Activated CD8-positive, alpha-beta memory T cell treated with anti-CD3 and anti-CD28 coated beads, Interleukin-2, amount 50 U/mL, for 24 hours (primary cell): ENCODE results near the gene ZNF512.
"Not testable (repeated sequence)": the region's sequence is repeated elsewhere in the genome, so short reads cannot be mapped to it uniquely, and the experiment has no call there.

ENCODE experiments used
- DNase-seq: peaks from one replicate; pipeline ENCODE4 v3.0.0-alpha.2; 2020; ENCODE audit errors: extremely low read depth

ZNF512 gene

GRCh38 chr2:27583390-27583915, 611 bp downstream of the ZNF512 start:
- DNase-seq: no peak

DNA sequence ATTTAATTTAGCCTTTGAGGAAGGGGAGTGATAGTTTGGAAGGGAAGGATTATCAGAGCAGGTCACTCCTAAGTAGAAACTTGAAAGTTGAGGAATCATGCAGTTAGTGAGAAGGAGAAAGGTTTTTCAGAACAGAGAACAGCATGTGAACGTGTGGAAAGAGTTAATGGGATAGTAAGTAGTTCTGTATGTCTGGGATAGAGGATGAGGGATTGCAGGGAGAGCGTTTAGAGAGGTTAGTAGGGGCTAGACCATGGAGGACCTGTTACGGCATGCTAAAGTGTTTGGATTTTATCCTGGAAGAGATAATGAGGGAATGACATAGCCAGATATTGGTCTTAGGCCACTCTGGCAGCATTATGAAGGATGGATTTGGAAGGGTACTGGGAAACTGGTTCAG, 1.8 kb downstream of the ZNF512 start:
- no peak for DNase-seq

DNA sequence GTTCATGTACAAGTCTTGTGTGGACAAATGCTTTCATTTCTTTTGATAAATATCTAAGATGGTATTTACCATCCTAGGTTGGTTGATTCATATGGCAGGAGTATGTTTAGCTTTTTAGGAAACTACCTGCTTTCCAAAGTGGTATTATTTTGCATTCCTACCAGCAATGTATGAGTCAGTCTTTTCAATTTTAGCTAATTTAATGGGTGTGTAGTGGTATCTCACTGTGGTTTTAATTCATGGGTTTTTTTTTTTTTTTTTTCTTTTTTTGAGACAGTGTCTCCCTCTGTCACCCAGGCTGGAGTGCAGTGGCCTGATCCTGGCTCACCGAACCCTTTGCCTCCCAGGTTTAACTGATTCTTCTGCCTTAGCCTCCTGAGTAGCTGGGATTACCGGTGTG, 4.2 kb downstream of the ZNF512 start:
- DNase-seq: no peak

- DNase-seq: no peak
Observed at GRCh38 chr2:27588308-27588707, 5.5 kb downstream of the ZNF512 start.

- DNase-seq: no peak
Observed at GRCh38 chr2:27591745-27592144, 8.9 kb downstream of the ZNF512 start.

DNA sequence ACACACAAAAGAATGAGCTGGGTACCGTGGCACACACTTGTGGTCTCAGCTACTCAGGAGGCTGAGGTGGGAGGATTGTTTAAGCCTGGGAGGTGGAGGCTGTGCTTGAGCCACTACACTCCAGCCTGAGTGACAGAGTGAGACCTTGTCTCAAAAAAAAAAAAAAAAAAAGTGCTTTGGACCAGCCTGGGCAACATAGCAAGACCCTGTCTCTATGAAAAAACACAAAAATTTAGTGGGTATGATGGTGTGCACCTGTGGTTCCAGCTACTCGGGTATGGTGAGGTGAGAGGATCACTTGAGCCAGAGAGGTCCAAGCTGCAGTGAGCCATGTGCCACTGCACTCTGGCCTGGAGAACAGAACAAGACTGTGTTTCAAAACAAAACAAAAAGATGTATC, 10.4 kb downstream of the ZNF512 start:
- no peak for DNase-seq

- DNase-seq: not testable (repeated sequence)
Observed at GRCh38 chr2:27594020-27594703, 11.3 kb downstream of the ZNF512 start.

DNA sequence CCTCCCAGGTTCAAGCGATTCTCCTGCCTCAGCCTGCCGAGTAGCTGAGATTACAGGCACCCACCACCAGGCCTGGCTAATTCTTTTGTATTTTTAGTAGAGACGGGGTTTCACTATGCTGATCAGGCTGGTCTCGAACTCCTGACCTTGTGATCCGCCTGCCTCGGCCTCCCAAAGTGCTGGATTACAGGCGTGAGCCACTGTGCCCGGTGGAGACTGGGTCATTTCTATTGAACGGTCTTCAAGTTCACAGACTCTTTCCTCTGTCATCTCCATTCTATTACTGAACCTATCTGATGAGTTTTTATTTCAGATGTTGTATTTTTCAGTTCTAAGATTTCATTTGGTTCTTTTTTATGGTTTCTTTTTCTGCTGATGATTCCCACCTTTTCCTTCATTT, 12.6 kb downstream of the ZNF512 start:
- DNase-seq: not testable (repeated sequence)

GRCh38 chr2:27596627-27597026, 13.8 kb downstream of the ZNF512 start:
- no peak for DNase-seq

DNA sequence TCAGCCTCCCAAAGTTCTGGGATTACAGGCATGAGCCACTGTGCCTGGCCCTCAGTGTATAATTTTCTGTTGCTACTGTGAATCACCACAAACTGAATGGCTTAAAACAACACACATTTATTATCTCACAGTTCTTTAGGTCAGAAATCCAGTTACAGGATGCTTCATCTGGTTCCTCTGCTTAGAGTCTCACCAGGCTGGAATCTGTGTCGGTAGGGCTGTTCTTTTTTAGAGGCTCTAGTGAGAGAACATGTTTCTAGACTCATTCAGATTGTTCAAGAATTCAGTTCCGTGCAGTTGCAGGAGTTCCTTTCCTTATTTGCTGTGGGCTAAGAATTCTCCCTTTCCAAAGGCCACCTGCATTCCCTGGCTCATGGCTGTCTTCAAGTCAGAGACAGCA, 23.8 kb downstream of the ZNF512 start:
- no peak for DNase-seq

DNA sequence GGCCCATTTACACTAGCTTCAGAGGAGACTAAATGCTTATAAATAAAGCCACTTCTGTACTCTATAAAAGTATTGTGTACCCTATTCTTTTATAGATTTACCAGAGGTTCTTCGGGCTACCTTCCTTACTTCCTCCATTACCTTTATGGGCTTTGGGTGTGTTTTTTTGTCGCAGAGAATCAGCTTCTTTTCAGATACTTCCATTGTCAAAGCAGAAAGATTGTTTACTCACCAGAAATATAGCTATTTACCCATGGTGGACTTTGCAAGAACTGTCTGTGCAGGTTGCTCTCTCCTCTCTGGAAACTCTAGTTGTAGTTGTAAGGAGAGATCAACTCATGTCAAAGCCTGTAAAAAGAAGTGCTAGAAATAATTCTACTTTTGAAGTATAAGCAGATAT, 31.1 kb downstream of the ZNF512 start:
- no peak for DNase-seq

- no peak for DNase-seq
Observed at GRCh38 chr2:27615316-27615715, 32.5 kb downstream of the ZNF512 start.

DNA sequence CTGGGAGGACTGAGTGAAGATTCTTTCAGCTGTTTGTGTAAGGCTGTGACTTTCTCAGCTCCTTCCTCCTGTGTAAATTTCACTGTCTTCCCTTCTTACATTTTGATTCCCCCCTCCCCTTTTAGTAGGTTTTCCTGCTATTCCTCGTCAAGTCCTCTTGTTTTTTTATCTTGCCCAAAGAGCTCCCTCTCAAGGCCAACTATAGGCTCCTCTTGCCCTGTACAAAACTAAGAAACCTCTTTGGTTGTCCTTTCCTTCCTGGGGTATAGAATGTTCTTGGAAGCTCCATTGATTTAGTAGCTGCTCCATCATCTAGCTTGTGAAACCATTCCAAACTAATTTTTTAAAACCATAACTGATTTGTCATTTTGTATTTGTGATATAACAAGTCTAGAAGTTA, 38.7 kb downstream of the ZNF512 start:
- no peak for DNase-seq

GRCh38 chr2:27622921-27623384, 40.1 kb downstream of the ZNF512 start:
- DNase-seq: no peak

DNA sequence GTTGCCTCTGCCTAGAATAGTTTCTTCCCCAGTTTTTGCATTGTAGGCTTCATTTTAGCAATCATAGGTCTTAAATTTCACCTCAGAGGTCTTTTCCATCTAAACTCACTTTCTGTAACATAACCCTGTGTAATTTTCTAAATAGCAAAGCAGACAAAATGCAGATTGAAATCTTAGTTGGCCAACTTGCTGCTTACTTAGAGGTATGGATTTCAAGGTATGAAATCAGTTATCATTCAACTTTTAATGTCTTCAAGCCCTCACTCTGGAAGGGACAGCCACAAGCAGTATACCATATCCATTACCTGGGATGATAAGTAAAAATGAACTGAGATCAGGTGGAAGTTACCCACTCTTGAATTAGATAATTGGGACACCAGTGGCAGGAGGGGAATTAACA, 42.1 kb downstream of the ZNF512 start:
- DNase-seq: no peak

- DNase-seq: not testable (repeated sequence)
Observed at GRCh38 chr2:27626323-27626722, 43.5 kb downstream of the ZNF512 start.

GRCh38 chr2:27626921-27627320, 44.1 kb downstream of the ZNF512 start:
- not testable (repeated sequence) for DNase-seq

DNA sequence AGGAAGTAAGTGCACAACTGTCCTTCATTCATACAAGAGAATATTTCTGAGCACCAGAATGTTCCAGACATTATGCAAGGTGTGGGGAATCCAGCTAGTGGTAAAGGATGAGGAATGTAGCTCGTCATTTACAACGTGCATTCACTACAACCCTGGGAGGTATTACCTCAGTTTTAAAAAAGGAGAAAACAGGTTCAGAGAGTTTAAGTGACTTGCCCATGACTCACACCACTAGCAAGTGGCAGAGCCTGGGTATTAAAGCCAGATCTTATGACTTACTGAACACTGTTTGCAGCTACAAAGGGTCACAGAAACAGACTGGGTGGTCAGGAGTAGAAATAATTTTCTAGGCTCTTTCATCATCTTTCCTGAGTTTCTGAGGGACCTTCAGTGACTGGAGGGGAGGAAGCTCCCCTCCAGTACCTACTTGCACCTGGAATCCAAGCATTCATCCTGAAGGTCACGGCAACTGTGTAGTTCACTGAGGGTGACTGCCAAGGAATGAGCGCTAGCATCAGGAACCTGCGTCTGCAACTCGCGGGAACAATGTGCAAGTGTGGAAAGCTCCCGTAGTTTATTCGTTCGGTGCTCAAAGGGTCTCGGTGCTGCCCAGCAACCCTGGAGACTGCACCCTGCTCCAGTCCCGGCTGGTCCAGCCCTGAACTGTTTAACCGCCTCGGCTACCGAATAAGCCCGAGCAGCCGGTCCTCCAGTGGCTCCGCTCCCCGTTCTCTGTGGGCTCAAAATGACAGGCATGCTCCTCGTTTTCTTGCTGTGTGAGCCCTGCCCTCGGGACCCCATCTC, 45.3 kb downstream of the ZNF512 start:
- DNase-seq: no peak

DNA sequence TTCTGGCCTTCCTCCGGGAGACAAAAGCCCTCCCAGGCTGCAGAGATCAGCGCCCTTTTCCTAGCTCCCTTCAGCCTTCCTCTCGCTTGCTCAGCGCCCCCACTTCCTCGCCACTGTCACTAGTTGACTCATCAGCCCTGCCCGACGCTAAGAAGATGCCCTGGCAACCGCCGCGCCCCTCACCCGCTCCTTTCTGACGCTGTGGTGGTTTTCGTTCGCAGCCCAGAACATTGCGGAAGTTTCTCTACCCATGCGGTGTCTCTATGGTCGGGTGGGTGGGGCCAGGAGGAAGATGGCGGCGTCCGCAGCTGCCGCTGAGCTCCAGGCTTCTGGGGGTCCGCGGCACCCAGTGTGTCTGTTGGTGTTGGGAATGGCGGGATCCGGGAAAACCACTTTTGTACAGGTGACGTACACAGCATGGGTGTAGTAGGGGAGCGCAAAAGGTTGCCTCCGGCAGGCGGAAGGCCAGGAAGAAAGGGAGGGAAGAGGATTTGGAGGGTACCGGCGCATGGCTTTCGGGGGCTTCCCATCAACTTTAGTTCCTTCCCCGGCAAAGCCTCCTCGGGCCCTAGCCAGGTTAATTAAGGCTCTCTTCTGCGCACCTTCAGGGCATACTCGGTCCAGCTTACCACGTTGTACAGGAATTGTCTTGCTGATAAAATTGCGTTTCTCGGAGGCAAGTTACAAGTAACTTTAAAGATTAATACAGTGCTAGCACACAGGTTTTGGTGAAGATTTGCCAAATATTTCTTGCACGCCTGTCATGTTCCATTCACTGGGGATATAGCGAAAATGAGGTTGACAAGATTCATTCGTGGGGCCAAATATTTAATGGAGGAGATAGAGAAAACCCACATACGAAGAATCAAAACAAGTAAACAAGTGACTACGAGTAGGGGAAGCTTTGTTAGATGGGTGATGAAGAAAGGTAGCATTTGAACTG, 46.2 kb downstream of the ZNF512 start, which contains the start of the genes CCDC121 and GPN1:
CCDC121 (minus strand) TSS at position 246 of the 943 bp plus-strand sequence. CDS start 1,213 bp downstream, outside the sequence.
GPN1 (plus strand) TSS at position 284 of the 943 bp plus-strand sequence; CDS start at position 293, 9 bp downstream.
- DNase-seq: peak; percentile 97

GRCh38 chr2:27630257-27630656, 47.4 kb downstream of the ZNF512 start:
- not testable (repeated sequence) for DNase-seq

GRCh38 chr2:27634291-27634690, 51.4 kb downstream of the ZNF512 start:
- DNase-seq: no peak
